G401 (cell line): ENCODE measurements around the gene RREB1. TPM values are rescaled to one million over a fixed set of nuclear protein-coding genes. Genes with fewer than 3 reads are reported as not detected.

Experiments
- DNase-seq: peaks from one replicate; pipeline ENCODE4 v3.0.0-alpha.2; 2015; ENCODE audit warnings: low spot score
- in situ Hi-C: cut with HindIII; loops from 2 replicates; pipeline ENCODE4 v1.10.0; 2016; ENCODE audit warnings: low sequenced_read_pairs, mixed read lengths
- total RNA-seq: library from RNA; depleted of rRNA; stranded (reverse); fragments of >200 nt; shearing (Covaris generic); gene quantifications from 2 replicates; pipeline ENCODE4 v1.2.3, GENCODE V29; 2014; rRNA removed

Gene RREB1, protein sequence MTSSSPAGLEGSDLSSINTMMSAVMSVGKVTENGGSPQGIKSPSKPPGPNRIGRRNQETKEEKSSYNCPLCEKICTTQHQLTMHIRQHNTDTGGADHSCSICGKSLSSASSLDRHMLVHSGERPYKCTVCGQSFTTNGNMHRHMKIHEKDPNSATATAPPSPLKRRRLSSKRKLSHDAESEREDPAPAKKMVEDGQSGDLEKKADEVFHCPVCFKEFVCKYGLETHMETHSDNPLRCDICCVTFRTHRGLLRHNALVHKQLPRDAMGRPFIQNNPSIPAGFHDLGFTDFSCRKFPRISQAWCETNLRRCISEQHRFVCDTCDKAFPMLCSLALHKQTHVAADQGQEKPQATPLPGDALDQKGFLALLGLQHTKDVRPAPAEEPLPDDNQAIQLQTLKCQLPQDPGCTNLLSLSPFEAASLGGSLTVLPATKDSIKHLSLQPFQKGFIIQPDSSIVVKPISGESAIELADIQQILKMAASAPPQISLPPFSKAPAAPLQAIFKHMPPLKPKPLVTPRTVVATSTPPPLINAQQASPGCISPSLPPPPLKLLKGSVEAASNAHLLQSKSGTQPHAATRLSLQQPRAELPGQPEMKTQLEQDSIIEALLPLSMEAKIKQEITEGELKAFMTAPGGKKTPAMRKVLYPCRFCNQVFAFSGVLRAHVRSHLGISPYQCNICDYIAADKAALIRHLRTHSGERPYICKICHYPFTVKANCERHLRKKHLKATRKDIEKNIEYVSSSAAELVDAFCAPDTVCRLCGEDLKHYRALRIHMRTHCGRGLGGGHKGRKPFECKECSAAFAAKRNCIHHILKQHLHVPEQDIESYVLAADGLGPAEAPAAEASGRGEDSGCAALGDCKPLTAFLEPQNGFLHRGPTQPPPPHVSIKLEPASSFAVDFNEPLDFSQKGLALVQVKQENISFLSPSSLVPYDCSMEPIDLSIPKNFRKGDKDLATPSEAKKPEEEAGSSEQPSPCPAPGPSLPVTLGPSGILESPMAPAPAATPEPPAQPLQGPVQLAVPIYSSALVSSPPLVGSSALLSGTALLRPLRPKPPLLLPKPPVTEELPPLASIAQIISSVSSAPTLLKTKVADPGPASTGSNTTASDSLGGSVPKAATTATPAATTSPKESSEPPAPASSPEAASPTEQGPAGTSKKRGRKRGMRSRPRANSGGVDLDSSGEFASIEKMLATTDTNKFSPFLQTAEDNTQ (N-terminal part only)
- total RNA-seq: 8.5 and 10.1 TPM in 2 replicates

DNA sequence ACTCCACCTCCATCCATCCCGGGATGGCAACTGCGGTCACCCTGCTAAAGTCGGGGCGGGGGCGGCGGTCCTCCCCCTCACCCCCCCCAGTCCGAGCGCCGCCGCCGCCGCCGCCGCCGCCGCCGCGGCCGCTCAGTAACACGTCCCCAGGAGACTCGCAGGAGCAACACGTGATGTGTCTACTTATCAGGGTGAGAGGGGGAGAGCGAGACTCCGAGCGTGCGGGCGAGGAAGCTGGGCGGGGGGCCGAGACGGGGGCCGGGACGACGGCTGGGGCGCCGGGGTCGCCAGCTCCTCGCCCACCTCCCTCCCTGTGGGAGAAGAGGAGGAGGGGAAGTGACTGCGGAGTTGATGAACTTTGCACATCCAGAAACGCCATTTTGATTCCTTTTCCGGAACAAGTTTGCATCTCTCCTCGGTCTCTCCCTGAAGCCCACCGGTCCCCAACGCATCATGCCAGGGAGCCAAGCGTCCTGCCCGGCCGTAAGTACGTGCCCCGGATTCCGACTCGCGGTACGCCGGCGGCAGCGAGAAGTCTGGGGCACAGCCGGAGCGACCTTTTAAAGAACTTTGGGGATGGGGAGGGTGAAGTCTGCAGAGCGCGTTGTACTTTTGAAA, at the start of gene RREB1:
Gene RREB1, plus strand, starts transcription at position 384 of the 618 bp plus-strand sequence. CDS start 73,951 bp downstream, outside the sequence.
- DNase-seq: peak; percentile 25
- in situ Hi-C loops: no loop called here

DNA sequence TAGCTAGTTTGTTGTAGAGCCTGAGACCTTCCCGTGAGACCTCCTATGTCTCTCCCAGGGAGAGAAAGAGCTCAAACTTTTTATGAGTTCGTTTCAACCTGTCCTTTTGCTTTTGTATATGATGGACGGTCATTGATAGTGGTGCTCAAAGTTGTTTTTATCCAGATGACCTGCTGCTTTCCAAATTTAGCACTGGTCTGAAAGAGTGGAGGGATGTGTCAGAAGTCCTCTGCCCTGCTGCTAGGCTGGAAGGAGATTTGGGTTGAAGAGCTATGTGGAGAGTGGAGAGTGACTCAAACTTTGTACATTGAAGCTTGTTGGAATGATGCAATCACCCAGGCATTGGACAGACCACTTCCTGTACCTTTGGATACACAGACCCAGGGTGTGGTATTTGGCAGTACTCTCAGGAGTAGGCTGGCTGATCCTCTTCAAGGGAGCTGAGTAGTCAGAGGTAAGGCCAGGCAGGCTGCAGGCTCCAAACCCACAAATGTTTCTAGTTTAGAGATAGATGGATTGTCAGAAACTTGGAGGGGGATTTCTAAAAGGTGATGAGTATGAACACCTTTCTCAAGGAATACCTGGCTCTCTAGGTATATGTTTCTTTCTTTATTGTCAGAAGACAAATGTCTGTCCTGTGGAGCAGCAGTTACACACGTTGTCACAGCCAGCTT, 49.4 kb upstream of the RREB1 start:
- no peak for DNase-seq
- in situ Hi-C loops: no loop called here

DNA sequence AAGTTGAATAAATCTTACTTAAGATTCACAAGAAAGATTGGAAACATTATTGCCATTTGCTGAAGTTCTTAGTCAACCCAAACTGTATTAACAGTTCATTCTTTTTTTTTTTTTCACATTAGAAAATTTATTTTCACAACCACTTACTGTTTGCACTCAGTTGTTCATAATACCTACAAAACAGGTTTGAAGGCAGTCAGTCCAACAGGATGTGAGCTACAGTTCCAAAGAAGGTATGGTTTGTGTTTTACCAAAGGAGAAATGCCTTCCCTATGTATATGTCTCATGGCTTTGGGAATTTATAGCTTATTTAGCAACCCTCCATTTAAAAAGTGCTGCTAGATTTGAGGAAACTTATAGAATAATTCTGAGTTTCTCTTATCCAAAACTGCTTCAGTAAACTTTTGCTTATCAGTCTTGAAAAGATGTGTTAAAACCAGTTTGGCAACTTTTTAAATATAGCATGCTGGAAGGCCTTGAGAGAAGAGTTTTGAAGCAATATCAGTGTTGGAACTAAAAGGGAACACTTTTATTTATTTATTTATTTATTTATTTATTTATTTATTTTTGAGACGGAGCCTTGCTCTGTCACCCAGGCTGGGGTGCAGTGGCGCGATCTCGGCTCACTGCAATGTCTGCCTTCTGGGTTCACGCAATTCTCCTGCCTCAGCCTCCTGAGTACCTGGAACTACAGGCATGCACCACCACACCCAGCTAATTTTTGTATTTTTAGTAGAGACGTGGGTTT, 46.8 kb upstream of the RREB1 start:
- in situ Hi-C loops: no loop called here
- DNase-seq: no peak

DNA sequence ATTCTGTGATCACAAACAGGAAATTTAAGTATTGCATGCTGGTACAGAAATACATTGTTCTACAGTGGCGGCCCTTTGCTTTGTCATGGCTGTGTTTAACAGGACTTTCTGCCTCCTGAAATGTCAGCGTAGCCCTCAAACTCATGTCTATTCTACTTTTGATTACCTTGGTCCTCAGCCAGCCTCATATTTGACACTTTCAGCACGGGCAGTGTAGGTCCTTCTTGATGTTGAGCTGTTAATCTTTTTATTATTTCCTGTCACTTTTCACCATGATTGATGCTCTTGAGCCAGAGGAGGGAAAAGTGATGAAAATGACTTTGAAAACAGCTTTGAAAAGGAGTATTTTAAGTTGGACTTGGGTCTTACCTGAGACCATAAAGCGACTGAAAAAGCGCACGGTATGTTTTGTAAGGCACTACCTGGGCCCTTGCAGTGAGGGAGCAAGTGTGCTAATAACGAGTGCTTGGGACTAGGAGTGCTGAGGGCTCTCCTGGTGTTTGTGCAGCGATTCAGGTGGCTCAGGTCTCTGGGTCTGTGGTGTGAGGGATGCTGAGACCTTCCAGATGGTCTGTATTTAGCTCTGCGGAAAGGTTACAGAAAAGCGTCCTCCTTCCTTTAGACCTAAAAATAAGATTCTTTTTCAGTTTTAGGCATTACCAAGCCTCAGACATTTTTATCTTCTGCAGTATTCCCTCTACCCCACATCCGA, 45.2 kb upstream of the RREB1 start:
- no peak for DNase-seq
- in situ Hi-C loops: no loop called here

DNA sequence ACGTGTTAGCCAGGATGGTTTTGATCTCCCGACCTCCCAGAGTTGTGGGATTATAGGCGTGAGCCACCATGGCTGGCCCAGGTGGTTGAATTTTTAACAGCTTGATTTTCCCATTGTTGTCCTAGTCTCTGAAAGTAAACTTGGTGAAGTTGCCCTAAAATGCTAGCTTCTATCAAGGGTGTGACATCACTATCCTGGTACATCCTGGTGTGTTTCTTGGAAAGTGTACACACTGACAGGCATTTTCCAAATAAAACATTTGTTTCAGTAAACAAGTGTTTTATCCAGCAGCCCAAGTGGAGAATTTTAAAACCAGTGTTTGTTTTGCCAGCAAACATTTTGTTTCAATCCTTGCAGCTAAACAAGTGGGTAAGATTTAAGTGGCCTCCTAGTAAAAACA, 40.5 kb upstream of the RREB1 start:
- in situ Hi-C loops: no loop called here

DNA sequence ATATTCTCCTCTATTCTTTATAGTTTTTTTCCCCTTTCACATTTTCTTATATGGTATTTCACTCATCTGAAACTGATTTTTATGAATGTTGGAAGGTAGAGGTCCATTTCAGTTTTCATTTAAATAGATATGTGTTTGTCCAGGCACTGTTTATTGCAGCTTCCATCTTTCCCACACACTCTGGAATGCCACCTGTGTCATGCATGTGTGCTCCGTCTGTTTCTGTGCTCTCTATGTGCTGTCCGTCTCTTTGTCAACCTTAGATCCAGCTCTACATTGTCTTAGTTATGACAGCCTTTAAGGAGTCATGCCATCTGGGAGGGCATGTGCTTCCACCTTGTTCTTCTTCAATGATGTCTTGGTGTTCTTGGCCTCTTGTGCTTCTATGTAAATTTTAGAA, 36.4 kb upstream of the RREB1 start:
- DNase-seq: no peak
- in situ Hi-C loops: no loop called here

More for the DNA sequence above, 40.5 kb upstream of the RREB1 start:
- no peak for DNase-seq

DNA sequence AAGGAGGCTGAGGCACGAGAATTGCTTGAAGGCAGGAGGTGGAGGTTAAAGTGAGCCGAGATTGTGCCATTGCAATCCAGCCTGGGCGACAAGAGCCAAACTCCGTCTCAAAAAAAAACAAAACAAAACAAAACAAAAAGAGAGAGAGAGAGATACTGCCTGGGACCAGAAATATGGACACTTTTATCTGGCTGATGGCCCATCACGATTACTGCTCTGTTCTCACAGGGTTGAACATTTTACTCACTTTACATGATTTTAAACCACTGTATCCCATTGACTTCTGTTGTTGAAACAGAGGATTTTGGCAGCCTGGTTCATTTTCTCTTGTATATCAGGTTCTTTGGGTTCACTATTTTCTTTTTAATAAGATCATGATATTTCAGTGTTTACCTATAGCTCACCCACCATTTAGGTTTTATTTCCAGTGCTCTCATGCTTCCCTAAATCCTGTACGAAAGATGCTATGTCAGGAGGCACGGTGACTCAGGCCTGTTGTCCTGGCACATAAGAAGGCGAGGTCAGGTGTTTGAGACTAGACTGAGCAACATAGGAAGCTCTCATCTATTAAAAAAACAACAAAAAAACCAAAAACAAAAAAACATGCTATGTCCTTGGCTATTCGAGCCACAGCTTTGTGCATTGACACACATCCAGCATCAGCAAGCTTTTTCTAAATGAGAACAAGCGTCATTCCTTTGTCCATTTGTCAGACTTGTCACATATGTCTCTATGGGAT, 34.5 kb upstream of the RREB1 start:
- in situ Hi-C loops: no loop called here
- DNase-seq: no peak

DNA sequence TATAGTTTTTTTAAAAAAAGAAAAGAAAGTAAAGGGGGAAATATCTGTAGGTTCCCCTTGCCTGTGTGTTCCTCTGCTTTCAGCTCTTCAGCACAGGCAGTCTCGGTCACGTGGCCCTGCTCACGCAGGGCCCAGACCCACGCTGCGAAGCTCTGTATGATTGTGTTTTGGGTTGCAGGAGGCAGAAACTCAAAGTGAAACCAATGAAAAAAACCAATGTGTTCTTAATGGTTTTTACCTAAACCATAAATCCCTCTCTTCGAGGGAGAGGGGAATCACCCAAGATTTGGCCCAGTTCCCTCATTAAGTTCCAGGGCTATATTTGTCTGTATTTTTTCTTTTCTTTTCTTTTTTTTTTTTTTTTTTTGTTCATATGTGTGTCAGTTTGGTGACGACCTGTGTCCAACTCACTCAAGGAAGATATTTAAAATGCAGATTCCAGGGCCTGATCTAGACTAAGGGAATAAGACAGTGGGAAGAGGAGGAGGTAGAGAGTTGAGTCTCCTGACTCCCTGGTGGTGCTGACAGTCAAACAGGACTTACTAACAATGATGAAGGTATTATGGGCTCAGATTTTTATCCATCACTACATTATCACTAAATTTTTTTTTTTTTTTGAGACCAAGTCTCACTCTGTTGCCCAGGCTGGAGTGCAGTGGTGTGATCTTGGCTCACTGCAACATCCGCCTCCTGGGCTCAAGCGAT, 33.8 kb upstream of the RREB1 start:
- DNase-seq: no peak
- in situ Hi-C loops: no loop called here

DNA sequence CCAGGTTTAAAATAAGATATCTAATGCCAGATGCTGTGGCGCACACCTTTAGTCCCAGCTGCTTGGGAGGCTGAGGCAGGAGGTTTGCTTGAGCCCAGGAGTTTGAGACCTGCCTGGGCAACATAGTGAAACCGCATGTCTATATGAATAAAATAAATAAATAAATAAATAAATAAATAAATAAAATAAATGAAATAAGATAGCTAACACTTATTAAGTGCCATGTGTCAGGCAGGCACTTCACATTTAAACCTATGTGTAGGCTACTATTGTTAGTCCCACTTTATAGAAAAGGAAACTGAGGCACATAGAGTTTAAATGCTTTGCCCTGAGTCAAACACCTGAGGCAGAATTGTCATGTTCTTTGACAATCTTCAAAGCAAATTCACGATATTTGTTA, 32.9 kb upstream of the RREB1 start:
- in situ Hi-C loops: no loop called here
- DNase-seq: no peak

DNA sequence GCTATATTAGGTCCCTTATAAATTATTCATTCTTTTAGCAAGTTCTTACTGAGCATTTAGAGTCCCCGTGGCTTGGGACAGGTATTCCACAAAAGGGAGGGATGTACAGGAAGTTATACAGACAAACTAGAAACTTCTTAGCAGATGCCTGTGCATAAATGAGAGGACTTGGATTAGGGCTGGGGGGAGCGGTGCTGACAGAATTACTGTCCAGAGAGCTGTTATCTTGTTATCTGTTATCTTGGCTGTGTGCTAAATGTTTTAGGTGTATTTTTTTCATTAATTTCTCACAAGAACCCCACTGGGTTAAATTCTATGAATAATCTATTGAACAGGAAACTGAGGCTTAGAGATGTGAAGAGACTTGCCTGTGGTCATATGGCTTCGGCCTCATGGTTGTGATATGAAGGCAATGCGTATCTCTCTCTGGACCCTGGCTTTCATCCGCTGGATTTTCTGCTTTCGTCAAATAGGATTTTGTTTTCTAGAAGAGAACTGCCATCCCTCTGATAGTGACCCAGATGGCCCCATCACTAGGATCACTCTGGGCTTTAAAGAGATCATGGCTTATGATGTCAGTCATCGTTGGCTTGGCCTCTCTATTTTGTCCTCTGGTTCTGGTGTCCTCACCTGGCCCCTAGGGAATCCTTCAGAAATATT, 32.3 kb upstream of the RREB1 start:
- in situ Hi-C loops: no loop called here
- no peak for DNase-seq

DNA sequence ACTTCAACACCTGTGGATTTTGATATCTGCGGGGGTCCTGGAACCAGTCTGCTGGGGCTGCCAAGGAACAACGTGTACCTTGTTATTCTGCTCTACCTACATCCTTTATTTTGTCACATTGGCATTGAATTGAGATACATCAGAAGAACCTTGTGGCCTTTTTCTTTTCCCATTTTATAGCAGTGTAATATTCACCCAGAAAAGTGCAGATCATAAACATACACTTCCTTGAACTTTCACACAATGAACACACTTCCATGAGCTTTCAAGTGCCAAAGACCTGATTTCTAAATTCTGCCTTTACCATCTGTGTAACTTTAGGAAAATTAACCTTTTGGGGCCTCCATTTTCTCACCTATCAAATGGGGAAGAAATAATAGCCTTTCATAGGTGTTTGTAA, 29.9 kb upstream of the RREB1 start:
- DNase-seq: no peak
- in situ Hi-C loops: no loop called here

DNA sequence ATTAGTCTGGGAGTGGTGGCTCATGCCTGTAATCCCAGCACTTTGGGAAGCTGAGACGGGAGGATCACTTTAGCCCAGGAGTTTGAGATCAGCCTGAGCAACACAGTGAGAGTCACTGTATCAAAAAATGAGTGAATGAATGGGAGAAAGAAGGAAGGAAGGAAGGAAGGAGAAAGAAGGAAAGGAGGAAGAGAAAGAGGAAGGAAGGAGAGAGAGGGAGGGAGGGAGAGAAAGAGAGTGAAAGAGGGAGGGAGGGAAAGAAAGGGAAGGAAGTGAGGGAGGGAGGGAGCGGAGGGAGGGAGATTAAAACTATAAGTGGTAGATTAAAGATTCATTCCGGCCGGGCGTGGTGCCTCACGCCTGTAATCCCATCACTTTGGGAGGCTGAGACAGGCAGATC, 28.9 kb upstream of the RREB1 start:
- in situ Hi-C loops: no loop called here

DNA sequence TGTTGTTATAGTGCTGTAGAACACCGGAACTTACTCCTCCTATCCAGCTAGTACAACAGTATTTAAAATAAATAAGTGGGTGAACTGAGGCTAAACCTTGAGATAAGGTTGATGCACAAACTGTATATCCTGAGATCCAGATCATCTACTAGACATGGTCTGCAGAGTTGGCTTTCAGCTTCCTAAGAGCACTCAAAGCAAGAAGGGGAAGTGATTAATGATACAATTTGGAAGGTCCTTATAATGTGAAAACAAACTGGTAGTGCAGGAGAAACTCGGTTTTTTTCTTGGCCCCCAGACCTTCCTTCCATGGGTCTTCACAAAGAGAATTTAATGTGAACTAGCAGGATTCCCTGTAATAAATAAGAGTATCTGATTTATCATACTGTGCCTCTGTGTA, 27.4 kb upstream of the RREB1 start:
- DNase-seq: no peak
- in situ Hi-C loops: no loop called here

More for the DNA sequence above, 28.9 kb upstream of the RREB1 start:
- DNase-seq: no peak

DNA sequence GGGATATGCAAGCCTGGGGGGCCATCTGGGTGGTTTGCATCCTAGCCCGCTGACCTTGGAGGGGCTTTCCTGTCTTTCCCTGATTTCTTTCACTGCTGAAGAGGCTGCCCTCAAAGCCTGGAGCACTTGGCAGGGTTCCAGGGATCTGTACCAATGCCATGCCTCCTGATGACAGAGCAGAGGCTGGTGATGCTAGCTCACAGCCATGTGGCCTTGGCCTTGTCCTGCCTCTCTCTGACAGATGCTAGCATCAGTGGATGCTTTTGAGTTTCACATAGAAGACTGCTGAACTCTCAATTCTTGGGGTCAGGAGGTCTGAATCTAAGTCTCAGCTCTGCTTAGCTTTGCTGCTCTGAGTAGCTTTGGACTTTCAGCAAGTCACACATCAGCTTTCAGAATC, 21.9 kb upstream of the RREB1 start:
- in situ Hi-C loops: no loop called here
- no peak for DNase-seq

DNA sequence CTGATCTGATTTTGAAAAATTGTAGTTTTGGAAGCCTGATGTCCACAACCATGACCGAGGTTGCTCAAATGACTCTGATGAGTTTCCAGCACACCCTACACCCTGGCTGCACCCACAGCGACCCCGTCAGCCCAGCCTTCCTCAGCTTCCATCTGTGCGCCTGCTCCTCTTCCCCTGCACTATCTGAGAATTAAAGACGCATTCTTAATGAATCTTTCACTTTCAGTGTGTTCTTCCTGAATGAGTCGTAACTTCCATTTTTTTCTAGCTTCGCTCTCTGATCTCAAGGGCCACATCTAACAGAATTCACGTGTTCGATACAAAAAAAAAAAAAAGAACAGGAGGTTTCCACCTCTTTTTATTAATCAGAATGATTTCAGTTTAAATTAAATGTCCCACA, 21.3 kb upstream of the RREB1 start:
- DNase-seq: no peak
- in situ Hi-C loops: no loop called here

DNA sequence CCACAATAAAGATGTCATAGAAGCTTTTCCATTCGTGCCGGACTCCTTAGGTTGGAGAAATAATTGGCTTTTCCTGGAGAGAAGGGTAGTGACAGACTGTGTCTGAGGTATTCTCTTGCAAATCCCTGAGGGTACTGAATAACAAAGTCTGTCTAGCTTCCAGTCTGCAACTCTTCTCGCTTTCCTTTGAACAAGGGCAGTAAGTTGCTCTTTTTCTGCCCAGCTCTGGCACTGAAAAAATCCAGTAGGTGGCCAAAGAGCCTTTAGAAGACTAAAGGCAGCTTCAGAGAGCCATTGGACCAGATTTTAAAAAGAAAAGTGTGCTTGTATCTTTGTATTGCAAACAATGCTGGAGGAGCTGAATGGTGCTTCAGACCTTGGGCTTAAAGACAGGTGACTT, 20.7 kb upstream of the RREB1 start:
- peak; percentile 16 for DNase-seq
- in situ Hi-C loops: no loop called here
